HG03354 (cell line): ENCODE results near the gene STAMBP.

ENCODE experiments used
- ATAC-seq: cut with Tn5 transposase; IDR thresholded peaks from one replicate; pipeline ENCODE4 v1.9.1; 2021; ENCODE audit warnings: mild to moderate bottlenecking; ENCODE audit not compliant: unreplicated experiment, poor library complexity, severe bottlenecking

STAMBP gene

GRCh38 chr2:73920577-73921545, 92.1 kb downstream of the STAMBP start:
- no peak for ATAC-seq

GRCh38 chr2:73921581-73921980, 92.8 kb downstream of the STAMBP start:
- ATAC-seq = no peak

- ATAC-seq = no peak
Observed at GRCh38 chr2:73922681-73923080, 93.9 kb downstream of the STAMBP start.
